ENCODE measurements around the gene ATF6B.

ATF6B gene

DNA sequence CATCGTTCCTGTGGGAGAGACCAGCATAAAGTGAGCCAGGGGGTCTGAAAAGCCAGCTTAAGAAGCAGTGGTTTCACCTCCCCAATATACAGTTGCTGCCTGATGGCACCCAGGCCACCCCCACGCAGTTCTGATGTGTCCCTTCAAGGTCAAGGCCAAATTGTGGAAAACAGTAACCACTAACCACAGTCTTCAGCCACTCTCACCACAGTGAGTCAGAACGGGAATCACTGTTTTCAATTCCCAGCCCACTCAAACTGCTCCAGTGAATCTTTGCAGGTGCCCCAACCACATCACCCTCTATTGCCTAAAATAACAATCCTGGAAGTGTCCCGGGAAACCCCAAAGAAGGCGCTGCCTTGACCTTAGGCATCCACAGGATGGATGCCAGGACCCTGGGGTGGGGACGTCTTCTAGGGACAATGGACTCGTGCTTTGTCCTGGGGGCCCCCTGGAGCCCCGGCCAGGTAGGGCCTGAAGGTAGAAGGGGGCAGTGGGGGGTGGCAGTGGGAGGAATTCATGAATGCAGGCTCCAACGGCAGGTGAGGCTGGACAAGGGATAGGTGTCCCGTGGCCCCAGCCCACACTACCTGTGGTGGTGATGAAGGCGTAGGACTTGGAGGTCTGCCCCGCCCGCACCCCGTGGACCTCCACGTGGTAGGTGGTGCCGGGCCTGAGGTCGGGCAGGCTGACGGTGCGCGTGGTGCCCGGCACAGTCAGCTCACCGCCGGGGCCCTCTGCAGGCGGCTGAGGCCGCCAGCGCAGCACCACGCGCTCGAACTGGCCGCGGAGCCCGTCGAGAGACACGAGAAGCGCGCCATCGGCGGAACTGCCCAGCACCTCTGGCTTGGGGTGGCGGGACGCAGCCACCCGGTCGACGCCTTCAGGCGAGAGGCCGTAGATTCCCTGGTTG, 41.1 kb downstream of the ATF6B start:
- 24% methylated on average over 38 of the region's 45 CpGs for WGBS
- peak overlapping the region; percentile 32 for H4K8ac ChIP-seq (ENCODE audit: low read length)
- H3K14ac ChIP-seq (ENCODE audit: low read length in 2 of 2): peak overlapping the region in 1 of 2 experiments; percentile 45
- DNase-seq: peak; percentile 93
- H3K18ac ChIP-seq (ENCODE audit: low read depth in 1 of 2, low read length in 2 of 2): peak overlapping the region; percentile 69 to 73
- no peak overlapping the region for H2BK15ac ChIP-seq (ENCODE audit: low read depth, poor library complexity, severe bottlenecking)
- no peak overlapping the region for H2AK5ac ChIP-seq (ENCODE audit: low read length, severe bottlenecking)
- peak overlapping the region; percentile 97 for H2BK120ac ChIP-seq (ENCODE audit: low read depth, low read length)
- no peak overlapping the region for H3K27ac ChIP-seq (ENCODE audit: low read length, poor library complexity, severe bottlenecking)
- H3K23ac ChIP-seq (ENCODE audit: low read length in 2 of 2): peak overlapping the region in 1 of 2 experiments; percentile 41
- no peaks in the 10 kb centered on the region for H3K9me3 ChIP-seq (ENCODE audit: control insufficient read depth, low read length)
- H2BK5ac ChIP-seq (ENCODE audit: low read depth, low read length, poor library complexity, severe bottlenecking): no peak overlapping the region
- no peaks in the 10 kb centered on the region for H3K79me1 ChIP-seq (replicated peaks; ENCODE audit: low read length, poor library complexity, severe bottlenecking)
- H2AFZ ChIP-seq (ENCODE audit: low read depth, low read length): peak overlapping the region; percentile 36
- H2BK12ac ChIP-seq (ENCODE audit: low read length in 2 of 2): peak overlapping the region; percentile 59 to 96
- peaks cover 0 to 78% of the 10 kb centered on the region in 2 experiments for H3K36me3 ChIP-seq (ENCODE audit: control insufficient read depth in 1 of 2, insufficient read depth in 2 of 2, low read depth in 1 of 2, low read length in 2 of 2)
- H3K4me1 ChIP-seq (ENCODE audit: control insufficient read depth, insufficient read depth, low read depth, low read length): peaks cover 25% of the 10 kb centered on the region
- peak overlapping the region; percentile 66 to 81 for H3K4ac ChIP-seq (ENCODE audit: low read depth in 1 of 2, low read length in 2 of 2)
- H3K9ac ChIP-seq (ENCODE audit: low read length): no peak overlapping the region
- peak overlapping the region in 1 of 2 experiments; percentile 0 for H3K4me3 ChIP-seq (ENCODE audit: insufficient read depth in 1 of 2, low read depth in 1 of 2, low read length in 2 of 2)
- peak overlapping the region; percentile 14 for H3K4me2 ChIP-seq (ENCODE audit: low read length, poor library complexity, severe bottlenecking)
- H4K91ac ChIP-seq (ENCODE audit: low read length): peak overlapping the region; percentile 73
- H3K27me3 ChIP-seq (ENCODE audit: control insufficient read depth in 1 of 2, insufficient read depth in 1 of 2, low read length in 2 of 2): peaks cover 0 to 81% of the 10 kb centered on the region in 2 experiments

DNA sequence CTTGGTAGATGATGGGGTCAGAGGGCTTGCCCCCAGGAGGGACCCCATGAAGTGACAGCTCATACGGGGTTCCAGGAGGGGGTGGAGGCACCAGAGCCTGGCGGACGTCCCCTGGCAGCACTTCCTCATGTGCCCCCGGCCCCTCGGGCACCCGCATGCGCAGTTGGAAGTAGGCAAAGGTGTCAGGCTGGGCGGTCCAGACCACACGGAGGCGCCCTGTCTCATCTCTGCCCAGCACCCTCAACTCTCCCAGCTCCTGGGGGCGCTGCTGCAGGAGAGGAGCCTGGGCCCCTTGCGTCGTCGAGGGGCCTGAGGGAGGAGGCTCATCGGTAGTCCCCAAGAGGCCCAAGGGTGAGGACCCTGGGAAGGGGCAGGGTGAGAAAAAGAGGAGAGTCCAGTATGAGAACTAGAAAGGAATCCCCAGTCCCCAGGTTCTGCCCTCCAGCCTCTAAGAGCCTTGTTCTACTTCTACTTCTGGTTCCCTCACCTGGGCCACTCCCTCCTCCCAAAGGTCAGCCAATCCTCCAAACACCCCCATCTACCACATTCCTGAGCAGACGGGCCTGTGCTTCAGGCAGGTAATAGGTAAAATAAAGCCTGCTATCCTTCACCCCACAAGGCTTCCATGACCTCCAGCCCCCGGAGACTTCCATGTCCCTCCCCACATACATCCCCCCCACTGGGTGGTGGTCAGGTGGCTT, 42.1 kb downstream of the ATF6B start:
- Histone ChIP-seq H2AFZ (ENCODE audit: low read depth, low read length) (no peak overlapping the region), H3K4me1 (ENCODE audit: control insufficient read depth, insufficient read depth, low read depth, low read length) (peaks cover 35% of the 10 kb centered on the region), H4K8ac (ENCODE audit: low read length) (no peak overlapping the region), H3K4ac (ENCODE audit: low read depth in 1 of 2, low read length in 2 of 2) (no peak overlapping the region), H2BK15ac (ENCODE audit: low read depth, poor library complexity, severe bottlenecking) (peak overlapping the region; percentile 44), H3K36me3 (ENCODE audit: control insufficient read depth in 1 of 2, insufficient read depth in 2 of 2, low read depth in 1 of 2, low read length in 2 of 2) (peaks cover 0 to 78% of the 10 kb centered on the region in 2 experiments), H2BK12ac (ENCODE audit: low read length in 2 of 2) (peak overlapping the region; percentile 59 to 96), H3K4me3 (ENCODE audit: insufficient read depth in 1 of 2, low read depth in 1 of 2, low read length in 2 of 2) (no peak overlapping the region), H2AK5ac (ENCODE audit: low read length, severe bottlenecking) (no peak overlapping the region), H2BK5ac (ENCODE audit: low read depth, low read length, poor library complexity, severe bottlenecking) (no peak overlapping the region), H3K14ac (ENCODE audit: low read length in 2 of 2) (peak overlapping the region in 1 of 2 experiments; percentile 41), H4K91ac (ENCODE audit: low read length) (no peak overlapping the region), H3K9ac (ENCODE audit: low read length) (no peak overlapping the region), H3K27me3 (ENCODE audit: control insufficient read depth in 1 of 2, insufficient read depth in 1 of 2, low read length in 2 of 2) (peaks cover 0 to 77% of the 10 kb centered on the region in 2 experiments), H3K27ac (ENCODE audit: low read length, poor library complexity, severe bottlenecking) (no peak overlapping the region), H3K4me2 (ENCODE audit: low read length, poor library complexity, severe bottlenecking) (no peak overlapping the region), H2BK120ac (ENCODE audit: low read depth, low read length) (no peak overlapping the region), H3K23ac (ENCODE audit: low read length in 2 of 2) (no peak overlapping the region), H3K18ac (ENCODE audit: low read depth in 1 of 2, low read length in 2 of 2) (peak overlapping the region in 1 of 2 experiments; percentile 63), H3K79me1 (replicated peaks; ENCODE audit: low read length, poor library complexity, severe bottlenecking) (no peaks in the 10 kb centered on the region), H3K9me3 (ENCODE audit: control insufficient read depth, low read length) (no peaks in the 10 kb centered on the region)
- DNase-seq: no peak
- 90% methylated on average over 16 of the region's 17 CpGs for WGBS

DNA sequence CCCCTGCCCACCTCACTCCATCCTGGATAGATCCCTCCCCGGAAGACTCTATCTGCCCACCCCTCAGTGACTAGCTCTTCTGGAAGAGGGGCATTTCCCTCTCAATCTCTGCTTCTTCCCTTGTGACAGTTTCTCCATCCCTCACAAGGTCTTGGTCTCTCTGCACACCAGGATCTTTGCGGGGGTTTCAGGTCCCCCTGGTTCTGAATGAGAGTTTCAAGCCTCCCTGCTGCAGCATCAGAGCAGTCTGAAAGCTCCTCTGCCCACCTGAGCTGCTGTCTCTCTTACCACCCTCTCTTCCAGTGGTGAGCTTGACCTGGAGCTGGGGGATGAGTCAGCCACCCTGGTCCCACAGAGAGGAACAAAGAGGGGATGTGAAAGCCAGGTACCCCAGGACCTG, 43.3 kb downstream of the ATF6B start:
- H3K4me1 ChIP-seq (ENCODE audit: control insufficient read depth, insufficient read depth, low read depth, low read length): peaks cover 40% of the 10 kb centered on the region
- H3K9ac ChIP-seq (ENCODE audit: low read length): peak overlapping the region; percentile 9
- no peaks in the 10 kb centered on the region for H3K79me1 ChIP-seq (replicated peaks; ENCODE audit: low read length, poor library complexity, severe bottlenecking)
- no peak overlapping the region for H3K14ac ChIP-seq (ENCODE audit: low read length in 2 of 2)
- no peak overlapping the region for H3K27ac ChIP-seq (ENCODE audit: low read length, poor library complexity, severe bottlenecking)
- H3K27me3 ChIP-seq (ENCODE audit: control insufficient read depth in 1 of 2, insufficient read depth in 1 of 2, low read length in 2 of 2): peaks cover 0 to 67% of the 10 kb centered on the region in 2 experiments
- no peak overlapping the region for H4K8ac ChIP-seq (ENCODE audit: low read length)
- H3K23ac ChIP-seq (ENCODE audit: low read length in 2 of 2): no peak overlapping the region
- H2BK12ac ChIP-seq (ENCODE audit: low read length in 2 of 2): peak overlapping the region in 1 of 2 experiments; percentile 63
- H2BK15ac ChIP-seq (ENCODE audit: low read depth, poor library complexity, severe bottlenecking): no peak overlapping the region
- no peak overlapping the region for H3K4ac ChIP-seq (ENCODE audit: low read depth in 1 of 2, low read length in 2 of 2)
- no peak overlapping the region for H2AFZ ChIP-seq (ENCODE audit: low read depth, low read length)
- H3K18ac ChIP-seq (ENCODE audit: low read depth in 1 of 2, low read length in 2 of 2): no peak overlapping the region
- DNase-seq: no peak
- WGBS: 100% methylated on average over 2 of the region's 2 CpGs
- H3K36me3 ChIP-seq (ENCODE audit: control insufficient read depth in 1 of 2, insufficient read depth in 2 of 2, low read depth in 1 of 2, low read length in 2 of 2): peaks cover 0 to 76% of the 10 kb centered on the region in 2 experiments
- no peak overlapping the region for H3K4me3 ChIP-seq (ENCODE audit: insufficient read depth in 1 of 2, low read depth in 1 of 2, low read length in 2 of 2)
- H2AK5ac ChIP-seq (ENCODE audit: low read length, severe bottlenecking): no peak overlapping the region
- no peak overlapping the region for H2BK5ac ChIP-seq (ENCODE audit: low read depth, low read length, poor library complexity, severe bottlenecking)
- no peak overlapping the region for H2BK120ac ChIP-seq (ENCODE audit: low read depth, low read length)
- no peaks in the 10 kb centered on the region for H3K9me3 ChIP-seq (ENCODE audit: control insufficient read depth, low read length)
- no peak overlapping the region for H3K4me2 ChIP-seq (ENCODE audit: low read length, poor library complexity, severe bottlenecking)
- H4K91ac ChIP-seq (ENCODE audit: low read length): no peak overlapping the region
